ENCODE data around the gene CAPN12. TPM values are rescaled to one million over a fixed set of nuclear protein-coding genes. Genes with fewer than 3 reads are reported as not detected.

The CAPN12 gene
- polyA plus RNA-seq, 3 donors: 4.2 to 5.8 (median 4.7) TPM

DNA sequence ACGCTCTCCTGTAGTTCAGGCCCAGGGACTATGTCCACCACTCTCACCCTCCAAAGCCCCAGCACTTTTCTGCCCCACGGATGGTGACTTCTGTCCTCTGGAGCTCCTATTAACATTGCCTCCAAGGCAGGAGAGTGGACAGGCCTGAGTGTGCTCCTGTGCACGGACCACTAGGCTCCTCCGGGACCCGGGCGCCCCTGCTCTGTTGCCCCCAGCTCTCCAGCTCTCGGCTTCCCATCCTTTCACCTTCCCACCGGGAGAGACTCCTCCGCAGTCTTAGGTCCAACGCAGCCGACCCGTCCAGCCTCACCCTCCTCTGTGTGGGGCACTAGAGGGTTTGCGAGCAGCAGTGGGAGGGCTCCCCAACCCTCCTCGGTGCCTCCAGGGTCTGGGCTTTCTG lies 30.4 kb downstream of the CAPN12 start:
- no peak for DNase-seq (ENCODE audit: low read depth in 3 of 3, low spot score in 2 of 3)

GRCh38 chr19:38713227-38713649 lies 31.0 kb downstream of the CAPN12 start:
- DNase-seq (ENCODE audit: low read depth in 3 of 3, low spot score in 2 of 3): no peak

DNA sequence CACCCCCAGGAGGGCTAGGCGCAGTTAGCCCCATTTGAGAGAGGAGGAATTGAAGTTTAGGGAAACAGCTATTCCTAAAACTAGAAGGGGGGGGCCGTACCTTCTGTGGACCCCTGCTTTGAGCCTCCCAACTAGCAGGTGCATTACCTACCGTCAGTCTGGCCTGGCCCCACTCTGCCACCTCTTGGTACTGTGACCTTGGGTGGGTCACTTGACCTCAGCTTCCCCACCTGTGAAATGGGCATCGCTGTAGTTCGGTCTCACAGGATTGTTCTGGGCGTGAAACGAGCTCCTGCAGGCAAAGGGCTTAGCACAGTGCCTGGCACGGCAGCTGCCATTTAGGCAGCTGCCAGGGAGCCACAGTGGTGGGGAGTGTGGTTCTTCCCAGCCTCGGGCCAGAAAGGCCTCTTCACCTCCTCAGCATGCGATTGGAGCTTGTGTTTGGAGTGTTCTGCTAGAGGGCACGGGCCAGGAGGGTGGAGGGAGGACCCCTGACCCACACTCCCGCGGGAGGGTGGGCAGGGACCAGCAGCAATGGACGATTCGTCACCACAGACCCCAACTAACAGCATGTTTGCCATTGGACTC lies 32.0 kb downstream of the CAPN12 start:
- DNase-seq (ENCODE audit: low read depth in 3 of 3, low spot score in 2 of 3): no peak

GRCh38 chr19:38711726-38712153 lies 32.5 kb downstream of the CAPN12 start:
- no peak for DNase-seq (ENCODE audit: low read depth in 3 of 3, low spot score in 2 of 3)

DNA sequence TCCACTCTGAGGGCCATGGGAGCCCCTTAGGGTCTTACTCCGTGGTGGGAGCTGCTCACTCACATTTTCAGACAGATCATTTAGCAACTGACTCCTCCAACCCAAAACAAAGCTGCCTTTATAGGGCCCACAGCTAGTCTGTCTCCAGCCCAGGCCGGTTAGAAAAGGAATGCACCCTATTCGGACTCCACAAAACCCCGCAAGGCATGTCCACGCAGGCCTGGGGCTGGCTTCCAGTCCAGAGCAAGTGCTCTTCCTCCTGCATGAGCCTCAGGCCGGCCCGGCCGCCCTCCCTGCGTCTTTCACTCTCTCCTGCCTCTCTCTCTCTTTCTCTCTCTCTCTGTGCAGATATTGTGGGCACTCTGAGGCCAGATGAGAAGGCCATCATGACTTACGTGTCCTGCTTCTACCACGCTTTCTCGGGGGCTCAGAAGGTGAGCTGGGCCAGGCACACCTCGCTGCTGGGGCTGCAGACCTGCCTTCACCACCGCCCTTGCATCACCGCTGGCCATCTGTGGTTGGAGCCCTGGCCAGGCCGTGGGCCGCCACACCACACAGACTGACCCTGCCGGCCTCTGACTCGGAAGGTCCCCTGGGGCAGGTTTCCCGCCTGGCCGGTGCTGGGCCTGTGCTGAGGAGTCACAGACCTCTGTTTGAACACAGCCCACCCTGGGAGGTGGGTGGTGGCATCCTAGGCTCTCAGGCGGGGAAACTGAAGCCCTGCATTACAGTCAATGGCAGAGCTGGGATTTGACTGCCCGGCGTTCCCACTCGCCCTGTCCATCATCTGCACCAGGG lies 33.1 kb downstream of the CAPN12 start:
- DNase-seq (ENCODE audit: low read depth in 3 of 3, low spot score in 2 of 3): no peak

DNA sequence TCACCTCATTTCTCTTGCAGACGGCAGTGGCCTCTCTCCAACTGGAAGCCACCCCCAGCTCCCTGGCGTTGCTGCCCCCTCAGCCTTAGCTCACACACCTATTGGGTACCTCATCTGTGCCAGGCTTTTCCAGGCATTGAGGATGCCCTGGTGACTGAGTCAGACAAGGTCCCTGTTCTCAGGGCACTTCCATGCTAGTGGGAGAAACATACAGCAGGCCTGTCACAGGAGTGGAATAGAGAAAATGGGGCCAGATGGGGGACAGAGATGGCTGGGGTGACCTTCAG lies 33.9 kb downstream of the CAPN12 start:
- DNase-seq (ENCODE audit: low read depth in 3 of 3, low spot score in 2 of 3): no peak

GRCh38 chr19:38709671-38710415 lies 34.4 kb downstream of the CAPN12 start:
- no peak for DNase-seq (ENCODE audit: low read depth in 3 of 3, low spot score in 2 of 3)

DNA sequence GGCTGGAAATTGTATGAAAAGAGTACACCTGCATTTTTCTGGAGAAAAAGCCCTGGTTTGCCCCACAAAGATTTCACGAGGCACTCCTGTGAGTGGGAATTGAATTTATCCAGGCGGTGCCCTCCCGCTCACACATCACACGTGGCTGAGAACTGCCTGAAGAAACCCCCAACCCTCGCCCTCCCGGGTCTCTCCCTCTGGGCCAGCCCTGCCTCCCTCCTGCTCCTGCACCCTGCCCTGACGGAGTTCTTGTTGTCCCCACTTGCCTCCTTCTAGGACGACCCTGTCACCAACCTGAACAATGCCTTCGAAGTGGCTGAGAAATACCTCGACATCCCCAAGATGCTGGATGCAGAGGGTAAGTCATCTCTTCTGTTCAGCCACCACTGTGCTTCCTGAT lies 35.2 kb downstream of the CAPN12 start:
- no peak for DNase-seq (ENCODE audit: low read depth in 3 of 3, low spot score in 2 of 3)

DNA sequence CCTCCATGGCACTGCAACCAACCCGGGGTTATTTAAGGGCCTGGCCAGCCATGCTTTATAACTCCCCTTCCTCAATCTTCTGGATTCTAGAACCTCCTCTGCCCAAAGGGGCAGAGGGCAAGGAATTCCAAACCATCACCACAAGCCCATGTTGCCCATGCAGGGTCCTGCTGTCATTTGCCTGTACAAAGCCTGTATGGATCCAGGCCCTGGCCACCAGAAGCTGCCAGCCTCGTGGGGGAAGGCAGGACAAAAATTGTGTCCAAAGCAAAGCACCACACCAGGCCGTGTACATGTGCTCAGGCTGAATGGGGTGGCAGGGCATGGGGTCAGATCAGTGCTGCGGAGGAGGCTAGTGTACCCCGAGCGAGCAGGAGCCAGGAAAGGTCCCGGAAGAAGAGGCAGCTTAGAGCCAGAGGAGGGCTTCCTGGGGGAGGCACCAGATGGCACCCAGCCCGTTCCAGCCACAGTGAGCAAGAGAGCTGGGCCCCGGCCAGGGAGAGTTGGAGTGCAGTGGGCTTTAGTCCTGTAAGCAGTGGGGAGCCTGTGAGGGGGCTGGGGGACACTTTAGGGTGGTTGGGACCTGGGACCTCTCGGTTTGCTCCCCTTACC lies 35.8 kb downstream of the CAPN12 start:
- no peak for DNase-seq (ENCODE audit: low read depth in 3 of 3, low spot score in 2 of 3)

DNA sequence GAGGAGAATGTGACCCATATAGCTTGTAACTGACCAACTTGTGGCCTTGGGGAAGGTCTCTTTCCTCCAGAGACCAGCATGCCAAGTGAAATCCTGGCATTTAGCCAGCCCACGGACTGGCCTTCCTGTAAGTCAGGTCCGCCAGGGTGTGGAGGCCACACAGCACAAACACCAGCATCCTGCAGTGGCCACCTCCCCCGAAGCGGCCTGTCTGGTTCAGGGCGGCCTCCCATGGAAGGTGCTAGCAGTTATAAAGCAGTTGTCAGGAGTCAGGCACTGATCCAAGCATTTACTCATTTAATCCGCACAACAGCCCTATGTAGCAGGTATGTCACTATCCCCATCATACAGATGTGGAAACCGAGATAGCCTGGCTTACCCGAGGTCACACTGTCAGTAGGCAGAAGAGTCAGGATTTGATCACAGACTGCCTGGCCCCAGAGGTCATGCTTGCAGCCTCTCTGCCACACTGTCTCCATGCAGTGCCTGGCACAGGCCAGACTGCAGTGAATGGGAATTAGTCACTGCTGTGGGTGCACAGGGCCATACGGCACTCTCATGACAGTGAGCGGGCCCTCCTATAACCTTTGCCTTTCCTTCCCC lies 36.7 kb downstream of the CAPN12 start:
- DNase-seq (ENCODE audit: low read depth in 3 of 3, low spot score in 2 of 3): no peak

- DNase-seq (ENCODE audit: low read depth in 3 of 3, low spot score in 2 of 3): no peak
Observed at GRCh38 chr19:38706792-38707511, 37.3 kb downstream of the CAPN12 start.

- DNase-seq (ENCODE audit: low read depth in 3 of 3, low spot score in 2 of 3): no peak
Observed at GRCh38 chr19:38705197-38706019, 38.9 kb downstream of the CAPN12 start.

DNA sequence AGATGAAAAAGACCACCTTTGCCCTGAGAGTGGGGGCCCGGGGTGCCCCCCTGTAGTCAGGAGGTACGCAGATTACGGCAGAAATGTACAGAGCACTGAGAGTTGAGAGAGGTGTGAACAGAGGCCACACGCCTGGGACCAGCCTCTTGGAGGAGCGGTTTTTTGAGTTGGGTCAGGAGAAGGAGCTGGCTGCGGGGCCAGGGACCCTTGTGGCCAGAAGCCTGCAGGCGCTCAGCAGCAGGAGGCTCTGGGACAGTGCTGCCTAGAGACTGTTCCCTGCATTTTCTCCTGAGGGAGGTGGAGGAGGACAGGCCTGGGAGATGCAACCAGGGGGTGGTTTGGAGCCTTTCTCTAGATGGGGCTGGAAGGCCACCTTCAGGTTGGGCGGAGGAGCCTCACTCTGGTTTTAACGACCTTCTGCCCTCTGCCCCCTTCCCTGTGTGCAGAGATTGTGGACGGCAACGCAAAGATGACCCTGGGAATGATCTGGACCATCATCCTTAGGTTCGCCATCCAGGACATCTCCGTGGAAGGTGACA lies 39.7 kb downstream of the CAPN12 start:
- no peak for DNase-seq (ENCODE audit: low read depth in 3 of 3, low spot score in 2 of 3)

DNA sequence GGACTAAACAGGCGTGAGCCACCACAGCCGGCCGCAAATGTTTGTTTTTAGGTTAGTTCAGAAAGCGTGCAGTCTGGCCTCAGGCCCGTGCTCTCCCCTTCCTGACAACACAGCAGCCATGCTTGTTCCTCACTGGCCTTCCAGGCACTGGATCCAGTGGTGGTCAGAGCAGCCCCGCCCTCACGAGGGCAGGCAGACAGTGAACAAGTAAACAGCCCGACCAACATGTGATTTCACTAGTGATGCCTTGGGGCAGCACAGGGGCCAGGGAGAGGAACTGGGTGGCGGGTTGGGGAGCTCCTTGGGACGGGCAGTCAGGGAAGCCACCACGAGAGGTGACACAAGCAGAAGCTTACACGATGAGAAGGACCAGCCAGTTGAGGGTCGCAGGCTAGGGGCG lies 40.8 kb downstream of the CAPN12 start:
- DNase-seq (ENCODE audit: low read depth in 3 of 3, low spot score in 2 of 3): no peak

GRCh38 chr19:38702278-38702677 lies 42.0 kb downstream of the CAPN12 start:
- no peak for DNase-seq (ENCODE audit: low read depth in 3 of 3, low spot score in 2 of 3)

GRCh38 chr19:38701455-38702063 lies 42.7 kb downstream of the CAPN12 start:
- no peak for DNase-seq (ENCODE audit: low read depth in 3 of 3, low spot score in 2 of 3)

GRCh38 chr19:38700902-38701454 lies 43.3 kb downstream of the CAPN12 start:
- no peak for DNase-seq (ENCODE audit: low read depth in 3 of 3, low spot score in 2 of 3)

DNA sequence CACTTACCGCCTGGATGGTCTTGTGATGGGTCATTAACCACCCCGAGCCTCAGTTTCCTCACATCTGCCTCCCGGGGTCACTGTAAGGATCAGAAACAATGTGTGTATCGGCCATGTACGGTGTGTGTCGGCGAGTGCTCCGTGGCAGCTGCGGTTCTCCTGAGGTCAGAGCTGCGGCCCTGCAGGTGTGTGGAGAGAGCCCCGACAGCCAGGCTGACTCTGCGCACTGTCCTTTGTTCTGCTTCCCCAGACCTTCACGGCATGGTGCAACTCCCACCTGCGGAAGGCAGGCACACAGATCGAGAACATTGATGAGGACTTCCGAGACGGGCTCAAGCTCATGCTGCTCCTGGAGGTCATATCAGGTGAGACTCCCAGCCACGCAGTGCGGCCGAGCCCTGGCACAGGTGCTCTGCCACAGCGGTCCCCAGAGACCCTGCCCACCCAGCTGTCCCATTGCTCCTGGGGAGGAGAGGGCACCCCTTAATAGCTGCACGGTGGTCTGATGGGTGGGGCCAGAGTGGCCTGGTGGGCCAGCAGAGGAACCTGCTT lies 43.8 kb downstream of the CAPN12 start:
- DNase-seq (ENCODE audit: low read depth in 3 of 3, low spot score in 2 of 3): no peak
